GM23338 (cell line): Measurements from ENCODE around the gene CCNY. TPM values are rescaled to one million over a fixed set of nuclear protein-coding genes. Genes with fewer than 3 reads are reported as not detected.

Experiments
- ATAC-seq: fragments of 200-7000 bp; cut with Tn5 transposase; 3 replicates; pipeline ENCODE4 v1.9.1; 2020
- DNase-seq: peaks from one replicate; pipeline ENCODE4 v3.0.0-alpha.2; 2015; ENCODE audit warnings: low spot score
- H2AFZ ChIP-seq: fragments of 200-600 bp; sonication (generic); 2 replicates; pipeline ENCODE4 v1.8.0; 2016; ENCODE audit warnings: antibody characterized with exemption, mild to moderate bottlenecking, moderate library complexity
- H3F3A ChIP-seq: fragments of 200-600 bp; sonication (generic); replicated peaks from 2 replicates; pipeline ENCODE4 v1.8.0; 2017; ENCODE audit warnings: antibody characterized with exemption, mixed run types, low read depth
- H3K27ac ChIP-seq: fragments of 200-600 bp; sonication (generic); 2 replicates; pipeline ENCODE4 v1.6.1; 2016; ENCODE audit warnings: low read depth
- H3K27me3 ChIP-seq: fragments of 200-600 bp; sonication (generic); 2 replicates; pipeline ENCODE4 v1.8.0; 2016; ENCODE audit warnings: mild to moderate bottlenecking, mixed run types, moderate library complexity; ENCODE audit not compliant: insufficient read depth
- H3K36me3 ChIP-seq: fragments of 200-600 bp; sonication (generic); 2 replicates; pipeline ENCODE4 v1.8.0; 2016; ENCODE audit warnings: mild to moderate bottlenecking; ENCODE audit not compliant: insufficient read depth
- H3K4me1 ChIP-seq: fragments of 200-600 bp; sonication (generic); 2 replicates; pipeline ENCODE4 v1.8.0; 2016; ENCODE audit warnings: mild to moderate bottlenecking, moderate library complexity; ENCODE audit not compliant: insufficient read depth
- H3K4me2 ChIP-seq: fragments of 200-600 bp; sonication (generic); 2 replicates; pipeline ENCODE4 v1.7.1; 2017; ENCODE audit warnings: mixed run types
- H3K4me3 ChIP-seq: fragments of 200-600 bp; sonication (generic); 2 replicates; pipeline ENCODE4 v1.6.1; 2016; ENCODE audit warnings: mixed run types
- H3K79me2 ChIP-seq: fragments of 200-600 bp; sonication (generic); replicated peaks from 2 replicates; pipeline ENCODE4 v1.8.0; 2017; ENCODE audit warnings: mild to moderate bottlenecking; ENCODE audit not compliant: insufficient read depth
- H3K9me2 ChIP-seq: fragments of 200-600 bp; sonication (generic); 2 replicates; pipeline ENCODE4 v1.8.0; 2017; ENCODE audit not compliant: insufficient read depth
- H4K20me1 ChIP-seq: fragments of 200-600 bp; sonication (generic); replicated peaks from 2 replicates; pipeline ENCODE4 v1.8.0; 2017; ENCODE audit warnings: mild to moderate bottlenecking; ENCODE audit not compliant: insufficient read depth
- H3K27ac Mint-ChIP-seq: 2 replicates; pipeline ENCODE4 v1.8.0; 2020; ENCODE audit warnings: inconsistent platforms, mild to moderate bottlenecking, moderate library complexity, mixed read lengths
- H3K27me3 Mint-ChIP-seq: 3 replicates; pipeline ENCODE4 v1.8.0; 2022; ENCODE audit warnings: low read depth, mild to moderate bottlenecking, moderate library complexity, mixed read lengths, inconsistent platforms; ENCODE audit not compliant: insufficient read depth, poor library complexity
- H3K36me3 Mint-ChIP-seq: 3 replicates; pipeline ENCODE4 v1.8.0; 2021; ENCODE audit warnings: low read depth, mild to moderate bottlenecking, inconsistent platforms, moderate library complexity, mixed read lengths
- H3K4me1 Mint-ChIP-seq: 3 replicates; pipeline ENCODE4 v1.8.0; 2020; ENCODE audit warnings: mild to moderate bottlenecking, inconsistent platforms, mixed read lengths
- H3K4me3 Mint-ChIP-seq: 3 replicates; pipeline ENCODE4 v1.8.0; 2021; ENCODE audit warnings: moderate library complexity, mild to moderate bottlenecking, inconsistent platforms, mixed read lengths
- H3K9me3 Mint-ChIP-seq: 3 replicates; pipeline ENCODE4 v1.8.0; 2020; ENCODE audit warnings: moderate library complexity, mild to moderate bottlenecking, inconsistent platforms, mixed read lengths
- CREB1 ChIP-seq: fragments of 250-450 bp; sonication (Bioruptor Pico); IDR thresholded peaks from 2 replicates; pipeline ENCODE4 v1.5.0; 2020; ENCODE audit warnings: low read depth, mild to moderate bottlenecking, moderate library complexity
- CTCF ChIP-seq, 2 experiments: fragments of 200-600 bp in 1 of 2; sonication (generic) in 1 of 2; conservative IDR thresholded peaks; 2 replicates each; pipeline versions ENCODE4 v1.5.1 to v1.6.1; 2016 to 2017; ENCODE audit warnings: antibody characterized with exemption in 2 of 2, low read depth in 2 of 2, mild to moderate bottlenecking in 2 of 2, moderate library complexity in 1 of 2
- ETS1 ChIP-seq: IDR thresholded peaks from 2 replicates; pipeline ENCODE4 v1.6.1; 2016; ENCODE audit warnings: antibody characterized with exemption
- EZH2 ChIP-seq: fragments of 200-600 bp; sonication (generic); IDR thresholded peaks from one replicate; pipeline ENCODE4 v1.8.0; 2017; ENCODE audit warnings: antibody characterized with exemption, mild to moderate bottlenecking, low read depth; ENCODE audit not compliant: unreplicated experiment
- EZH2phosphoT487 ChIP-seq: fragments of 200-600 bp; sonication (generic); IDR thresholded peaks from one replicate; pipeline ENCODE4 v1.8.1; 2018; ENCODE audit warnings: antibody characterized with exemption; ENCODE audit not compliant: unreplicated experiment
- JUNB ChIP-seq: IDR thresholded peaks from one replicate; pipeline ENCODE4 v1.6.1; 2016; ENCODE audit warnings: antibody characterized with exemption; ENCODE audit not compliant: unreplicated experiment
- POLR2AphosphoS5 ChIP-seq: IDR thresholded peaks from 2 replicates; pipeline ENCODE4 v1.6.1; 2016; ENCODE audit warnings: antibody characterized with exemption, low read depth
- REST ChIP-seq: IDR thresholded peaks from one replicate; pipeline ENCODE4 v1.6.1; 2018; ENCODE audit warnings: antibody characterized with exemption; ENCODE audit not compliant: unreplicated experiment
- ZNF114 ChIP-seq: fragments of 250-450 bp; sonication (Bioruptor Pico); IDR thresholded peaks from 2 replicates; pipeline ENCODE4 v1.5.0; 2020; ENCODE audit warnings: mild to moderate bottlenecking, moderate library complexity
- ZNF331 ChIP-seq: fragments of 250-450 bp; sonication (Bioruptor Pico); IDR thresholded peaks from 2 replicates; pipeline ENCODE4 v1.5.0; 2020; ENCODE audit warnings: low read depth, mild to moderate bottlenecking, moderate library complexity
- ZNF462 ChIP-seq: fragments of 250-450 bp; sonication (Bioruptor Pico); IDR thresholded peaks from 2 replicates; pipeline ENCODE4 v1.5.0; 2020; ENCODE audit warnings: mild to moderate bottlenecking, moderate library complexity
- polyA plus RNA-seq: library from polyadenylated mRNA; unstranded; fragments of >200 nt; fragmentation: Nextera tagmentation; extraction: Ambion mirVana; gene quantifications from 2 replicates; pipeline ENCODE4 v1.2.1, GENCODE V29; 2016
- total RNA-seq: library from RNA; depleted of rRNA; stranded (reverse); fragments of >200 nt; shearing (Covaris generic); gene quantifications from 2 replicates; pipeline ENCODE4 v1.2.3, GENCODE V29; 2014

Gene CCNY
- total and polyA plus RNA-seq, 2 experiments from 2014 or later: 14.2 to 29.0 TPM

- peaks cover 42% of the 10 kb centered on the region for H3K9me3 Mint-ChIP-seq
- TF ChIP-seq REST (no peak), CTCF (conservative IDR thresholded peaks at IDR 0.05; ENCODE audit: low read depth in 2 of 2) (no peak), JUNB (no peak), ETS1 (no peak), POLR2AphosphoS5 (no peak), ZNF114 (CRISPR knock-in tag) (no peak), EZH2 (no peak), ZNF331 (no peak), EZH2phosphoT487 (no peak), CREB1 (CRISPR knock-in tag) (no peak), ZNF462 (CRISPR knock-in tag) (no peak)
- peaks cover 37% of the 10 kb centered on the region for H3K4me1 Mint-ChIP-seq
- no peak overlapping the region for H3K27ac Mint-ChIP-seq
- Histone ChIP-seq H3K79me2 (peaks cover 100% of the 10 kb centered on the region), H3K27me3 (no peaks in the 10 kb centered on the region), H3K36me3 (no peaks in the 10 kb centered on the region), H3F3A (no peaks in the 10 kb centered on the region), H3K4me3 (no peak overlapping the region), H3K4me1 (peaks cover 25% of the 10 kb centered on the region), H3K4me2 (no peak overlapping the region), H2AFZ (no peak overlapping the region), H3K9me2 (no peaks in the 10 kb centered on the region), H3K27ac (no peak overlapping the region), H4K20me1 (peaks cover 3% of the 10 kb centered on the region; the same call in 1 of the 2 replicates)
- peaks cover 45% of the 10 kb centered on the region for H3K36me3 Mint-ChIP-seq
- DNase-seq (no peak), ATAC-seq (no peak)
- H3K27me3 Mint-ChIP-seq: peaks cover 5% of the 10 kb centered on the region
- H3K4me3 Mint-ChIP-seq: no peak overlapping the region
Observed at GRCh38 chr10:35387768-35388167, 51.5 kb downstream of the CCNY start.
